GM23338 (cell line): ENCODE data around the gene WDR38. TPM values are rescaled to one million over a fixed set of nuclear protein-coding genes. Genes with fewer than 3 reads are reported as not detected.

Experiments
- ATAC-seq: fragments of 200-7000 bp; cut with Tn5 transposase; 3 replicates; pipeline ENCODE4 v1.9.1; 2020
- DNase-seq: peaks from one replicate; pipeline ENCODE4 v3.0.0-alpha.2; 2015; ENCODE audit warnings: low spot score
- H2AFZ ChIP-seq: fragments of 200-600 bp; sonication (generic); 2 replicates; pipeline ENCODE4 v1.8.0; 2016; ENCODE audit warnings: antibody characterized with exemption, mild to moderate bottlenecking, moderate library complexity
- H3F3A ChIP-seq: fragments of 200-600 bp; sonication (generic); replicated peaks from 2 replicates; pipeline ENCODE4 v1.8.0; 2017; ENCODE audit warnings: antibody characterized with exemption, mixed run types, low read depth
- H3K27ac ChIP-seq: fragments of 200-600 bp; sonication (generic); 2 replicates; pipeline ENCODE4 v1.6.1; 2016; ENCODE audit warnings: low read depth
- H3K27me3 ChIP-seq: fragments of 200-600 bp; sonication (generic); 2 replicates; pipeline ENCODE4 v1.8.0; 2016; ENCODE audit warnings: mild to moderate bottlenecking, mixed run types, moderate library complexity; ENCODE audit not compliant: insufficient read depth
- H3K36me3 ChIP-seq: fragments of 200-600 bp; sonication (generic); 2 replicates; pipeline ENCODE4 v1.8.0; 2016; ENCODE audit warnings: mild to moderate bottlenecking; ENCODE audit not compliant: insufficient read depth
- H3K4me1 ChIP-seq: fragments of 200-600 bp; sonication (generic); 2 replicates; pipeline ENCODE4 v1.8.0; 2016; ENCODE audit warnings: mild to moderate bottlenecking, moderate library complexity; ENCODE audit not compliant: insufficient read depth
- H3K4me2 ChIP-seq: fragments of 200-600 bp; sonication (generic); 2 replicates; pipeline ENCODE4 v1.7.1; 2017; ENCODE audit warnings: mixed run types
- H3K4me3 ChIP-seq: fragments of 200-600 bp; sonication (generic); 2 replicates; pipeline ENCODE4 v1.6.1; 2016; ENCODE audit warnings: mixed run types
- H3K79me2 ChIP-seq: fragments of 200-600 bp; sonication (generic); replicated peaks from 2 replicates; pipeline ENCODE4 v1.8.0; 2017; ENCODE audit warnings: mild to moderate bottlenecking; ENCODE audit not compliant: insufficient read depth
- H3K9me2 ChIP-seq: fragments of 200-600 bp; sonication (generic); 2 replicates; pipeline ENCODE4 v1.8.0; 2017; ENCODE audit not compliant: insufficient read depth
- H4K20me1 ChIP-seq: fragments of 200-600 bp; sonication (generic); replicated peaks from 2 replicates; pipeline ENCODE4 v1.8.0; 2017; ENCODE audit warnings: mild to moderate bottlenecking; ENCODE audit not compliant: insufficient read depth
- H3K27ac Mint-ChIP-seq: 2 replicates; pipeline ENCODE4 v1.8.0; 2020; ENCODE audit warnings: inconsistent platforms, mild to moderate bottlenecking, moderate library complexity, mixed read lengths
- H3K27me3 Mint-ChIP-seq: 3 replicates; pipeline ENCODE4 v1.8.0; 2022; ENCODE audit warnings: low read depth, mild to moderate bottlenecking, moderate library complexity, mixed read lengths, inconsistent platforms; ENCODE audit not compliant: insufficient read depth, poor library complexity
- H3K36me3 Mint-ChIP-seq: 3 replicates; pipeline ENCODE4 v1.8.0; 2021; ENCODE audit warnings: low read depth, mild to moderate bottlenecking, inconsistent platforms, moderate library complexity, mixed read lengths
- H3K4me1 Mint-ChIP-seq: 3 replicates; pipeline ENCODE4 v1.8.0; 2020; ENCODE audit warnings: mild to moderate bottlenecking, inconsistent platforms, mixed read lengths
- H3K4me3 Mint-ChIP-seq: 3 replicates; pipeline ENCODE4 v1.8.0; 2021; ENCODE audit warnings: moderate library complexity, mild to moderate bottlenecking, inconsistent platforms, mixed read lengths
- H3K9me3 Mint-ChIP-seq: 3 replicates; pipeline ENCODE4 v1.8.0; 2020; ENCODE audit warnings: moderate library complexity, mild to moderate bottlenecking, inconsistent platforms, mixed read lengths
- NANOG ChIP-seq: IDR thresholded peaks from 2 replicates; pipeline ENCODE4 v1.6.1; 2016; ENCODE audit warnings: antibody characterized with exemption, borderline replicate concordance
- POLR2AphosphoS5 ChIP-seq: IDR thresholded peaks from 2 replicates; pipeline ENCODE4 v1.6.1; 2016; ENCODE audit warnings: antibody characterized with exemption, low read depth
- ZNF331 ChIP-seq: fragments of 250-450 bp; sonication (Bioruptor Pico); IDR thresholded peaks from 2 replicates; pipeline ENCODE4 v1.5.0; 2020; ENCODE audit warnings: low read depth, mild to moderate bottlenecking, moderate library complexity
- polyA plus RNA-seq: library from polyadenylated mRNA; unstranded; fragments of >200 nt; fragmentation: Nextera tagmentation; extraction: Ambion mirVana; gene quantifications from 2 replicates; pipeline ENCODE4 v1.2.1, GENCODE V29; 2016
- total RNA-seq: library from RNA; depleted of rRNA; stranded (reverse); fragments of >200 nt; shearing (Covaris generic); gene quantifications from 2 replicates; pipeline ENCODE4 v1.2.3, GENCODE V29; 2014
- TF ChIP-seq, protein P1 (sequence below): fragments of 250-450 bp; sonication (Bioruptor Pico); IDR thresholded peaks from 2 replicates; pipeline ENCODE4 v1.5.0; 2020; ENCODE audit warnings: mild to moderate bottlenecking, moderate library complexity

Gene WDR38
- total and polyA plus RNA-seq, 2 experiments from 2014 or later = not detected

DNA sequence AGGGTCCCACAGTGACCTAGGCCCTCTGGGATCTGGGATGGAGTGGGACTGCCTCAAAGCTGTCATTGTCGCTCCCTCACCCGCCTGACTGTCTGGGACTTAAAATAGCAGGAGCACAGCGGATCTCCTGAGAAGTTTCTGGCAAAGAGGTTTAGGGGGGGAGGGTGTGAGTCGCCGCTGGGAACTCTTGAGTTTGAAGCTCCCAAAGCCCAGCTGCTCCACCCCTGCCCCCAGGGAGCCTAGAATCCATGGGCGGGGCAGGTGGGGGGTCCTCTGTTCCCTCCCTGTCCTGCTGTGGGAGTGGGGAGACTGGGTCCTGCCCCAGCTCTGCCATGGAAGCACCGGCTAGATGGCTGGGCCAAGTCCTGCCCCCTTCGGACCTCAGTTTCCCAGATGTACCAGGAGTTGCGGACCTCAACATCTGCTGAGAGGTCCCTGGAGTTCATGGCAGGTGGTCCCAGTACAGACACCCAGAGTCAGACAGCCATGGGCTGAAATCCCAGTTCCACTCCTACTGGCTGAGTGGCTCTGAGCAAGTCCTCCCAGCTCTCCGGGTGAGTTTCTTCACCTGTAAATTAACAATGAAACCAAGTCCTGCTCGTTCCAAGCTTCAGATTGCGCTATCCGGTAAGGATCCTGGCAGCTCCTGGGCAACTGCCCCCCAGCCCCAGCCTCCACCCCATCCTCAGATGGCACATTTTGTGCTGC lies 985 bp upstream of the WDR38 start:
- Histone ChIP-seq H3K36me3 (peaks cover 3% of the 10 kb centered on the region; the same call in 1 of the 2 replicates), H3K4me2 (peak overlapping the region; percentile 76), H3K27ac (no peak overlapping the region), H3F3A (peaks cover 18% of the 10 kb centered on the region), H3K9me2 (no peaks in the 10 kb centered on the region), H4K20me1 (no peaks in the 10 kb centered on the region), H3K4me1 (peaks cover 3% of the 10 kb centered on the region; the same call in 1 of the 2 replicates), H3K79me2 (no peaks in the 10 kb centered on the region), H3K27me3 (no peaks in the 10 kb centered on the region), H3K4me3 (peak overlapping the region; percentile 59), H2AFZ (peak overlapping the region; percentile 95)
- DNase-seq (no peak), ATAC-seq (no peak)
- H3K9me3 Mint-ChIP-seq = no peaks in the 10 kb centered on the region; the same call in 2 of the 3 replicates
- peaks cover 10% of the 10 kb centered on the region for H3K4me1 Mint-ChIP-seq
- peaks cover 17% of the 10 kb centered on the region for H3K27me3 Mint-ChIP-seq
- peak overlapping the region; percentile 73; the same call in 2 of the 3 replicates for H3K4me3 Mint-ChIP-seq
- TF ChIP-seq, protein P1, sequence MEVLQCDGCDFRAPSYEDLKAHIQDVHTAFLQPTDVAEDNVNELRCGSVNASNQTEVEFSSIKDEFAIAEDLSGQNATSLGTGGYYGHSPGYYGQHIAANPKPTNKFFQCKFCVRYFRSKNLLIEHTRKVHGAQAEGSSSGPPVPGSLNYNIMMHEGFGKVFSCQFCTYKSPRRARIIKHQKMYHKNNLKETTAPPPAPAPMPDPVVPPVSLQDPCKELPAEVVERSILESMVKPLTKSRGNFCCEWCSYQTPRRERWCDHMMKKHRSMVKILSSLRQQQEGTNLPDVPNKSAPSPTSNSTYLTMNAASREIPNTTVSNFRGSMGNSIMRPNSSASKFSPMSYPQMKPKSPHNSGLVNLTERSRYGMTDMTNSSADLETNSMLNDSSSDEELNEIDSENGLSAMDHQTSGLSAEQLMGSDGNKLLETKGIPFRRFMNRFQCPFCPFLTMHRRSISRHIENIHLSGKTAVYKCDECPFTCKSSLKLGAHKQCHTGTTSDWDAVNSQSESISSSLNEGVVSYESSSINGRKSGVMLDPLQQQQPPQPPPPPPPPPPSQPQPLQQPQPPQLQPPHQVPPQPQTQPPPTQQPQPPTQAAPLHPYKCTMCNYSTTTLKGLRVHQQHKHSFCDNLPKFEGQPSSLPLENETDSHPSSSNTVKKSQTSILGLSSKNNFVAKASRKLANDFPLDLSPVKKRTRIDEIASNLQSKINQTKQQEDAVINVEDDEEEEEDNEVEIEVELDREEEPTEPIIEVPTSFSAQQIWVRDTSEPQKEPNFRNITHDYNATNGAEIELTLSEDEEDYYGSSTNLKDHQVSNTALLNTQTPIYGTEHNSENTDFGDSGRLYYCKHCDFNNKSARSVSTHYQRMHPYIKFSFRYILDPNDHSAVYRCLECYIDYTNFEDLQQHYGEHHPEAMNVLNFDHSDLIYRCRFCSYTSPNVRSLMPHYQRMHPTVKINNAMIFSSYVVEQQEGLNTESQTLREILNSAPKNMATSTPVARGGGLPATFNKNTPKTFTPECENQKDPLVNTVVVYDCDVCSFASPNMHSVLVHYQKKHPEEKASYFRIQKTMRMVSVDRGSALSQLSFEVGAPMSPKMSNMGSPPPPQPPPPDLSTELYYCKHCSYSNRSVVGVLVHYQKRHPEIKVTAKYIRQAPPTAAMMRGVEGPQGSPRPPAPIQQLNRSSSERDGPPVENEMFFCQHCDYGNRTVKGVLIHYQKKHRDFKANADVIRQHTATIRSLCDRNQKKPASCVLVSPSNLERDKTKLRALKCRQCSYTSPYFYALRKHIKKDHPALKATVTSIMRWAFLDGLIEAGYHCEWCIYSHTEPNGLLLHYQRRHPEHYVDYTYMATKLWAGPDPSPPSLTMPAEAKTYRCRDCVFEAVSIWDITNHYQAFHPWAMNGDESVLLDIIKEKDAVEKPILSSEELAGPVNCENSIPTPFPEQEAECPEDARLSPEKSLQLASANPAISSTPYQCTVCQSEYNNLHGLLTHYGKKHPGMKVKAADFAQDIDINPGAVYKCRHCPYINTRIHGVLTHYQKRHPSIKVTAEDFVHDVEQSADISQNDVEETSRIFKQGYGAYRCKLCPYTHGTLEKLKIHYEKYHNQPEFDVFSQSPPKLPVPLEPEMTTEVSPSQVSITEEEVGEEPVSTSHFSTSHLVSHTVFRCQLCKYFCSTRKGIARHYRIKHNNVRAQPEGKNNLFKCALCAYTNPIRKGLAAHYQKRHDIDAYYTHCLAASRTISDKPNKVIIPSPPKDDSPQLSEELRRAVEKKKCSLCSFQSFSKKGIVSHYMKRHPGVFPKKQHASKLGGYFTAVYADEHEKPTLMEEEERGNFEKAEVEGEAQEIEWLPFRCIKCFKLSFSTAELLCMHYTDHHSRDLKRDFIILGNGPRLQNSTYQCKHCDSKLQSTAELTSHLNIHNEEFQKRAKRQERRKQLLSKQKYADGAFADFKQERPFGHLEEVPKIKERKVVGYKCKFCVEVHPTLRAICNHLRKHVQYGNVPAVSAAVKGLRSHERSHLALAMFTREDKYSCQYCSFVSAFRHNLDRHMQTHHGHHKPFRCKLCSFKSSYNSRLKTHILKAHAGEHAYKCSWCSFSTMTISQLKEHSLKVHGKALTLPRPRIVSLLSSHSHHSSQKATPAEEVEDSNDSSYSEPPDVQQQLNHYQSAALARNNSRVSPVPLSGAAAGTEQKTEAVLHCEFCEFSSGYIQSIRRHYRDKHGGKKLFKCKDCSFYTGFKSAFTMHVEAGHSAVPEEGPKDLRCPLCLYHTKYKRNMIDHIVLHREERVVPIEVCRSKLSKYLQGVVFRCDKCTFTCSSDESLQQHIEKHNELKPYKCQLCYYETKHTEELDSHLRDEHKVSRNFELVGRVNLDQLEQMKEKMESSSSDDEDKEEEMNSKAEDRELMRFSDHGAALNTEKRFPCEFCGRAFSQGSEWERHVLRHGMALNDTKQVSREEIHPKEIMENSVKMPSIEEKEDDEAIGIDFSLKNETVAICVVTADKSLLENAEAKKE (CRISPR knock-in tag) = no peak
- peaks cover 7% of the 10 kb centered on the region for H3K36me3 Mint-ChIP-seq
- no peak overlapping the region for H3K27ac Mint-ChIP-seq

- Mint-ChIP-seq H3K36me3 (peaks cover 21% of the 10 kb centered on the region), H3K4me1 (peaks cover 13% of the 10 kb centered on the region), H3K4me3 (peak overlapping the region; percentile 73; the same call in 2 of the 3 replicates), H3K9me3 (peaks cover 3% of the 10 kb centered on the region; the same call in 1 of the 3 replicates), H3K27me3 (peaks cover 19% of the 10 kb centered on the region), H3K27ac (no peak overlapping the region)
- Histone ChIP-seq H3K4me2 (peak overlapping the region; percentile 76), H3K9me2 (no peaks in the 10 kb centered on the region), H3K27ac (no peak overlapping the region), H3K79me2 (0 out of 2 replicates have a peak, but pooled peaks cover 3% of the 10 kb centered on the region), H3K27me3 (no peaks in the 10 kb centered on the region), H3F3A (peaks cover 32% of the 10 kb centered on the region), H3K36me3 (peaks cover 8% of the 10 kb centered on the region), H4K20me1 (peaks cover 12% of the 10 kb centered on the region; the same call in 1 of the 2 replicates), H2AFZ (peak overlapping the region; percentile 95), H3K4me1 (peaks cover 3% of the 10 kb centered on the region; the same call in 1 of the 2 replicates), H3K4me3 (peak overlapping the region; percentile 59)
- no peak for ATAC-seq
- no peak for DNase-seq
- TF ChIP-seq POLR2AphosphoS5 (no peak), NANOG (no peak), ZNF331 (CRISPR knock-in tag) (no peak)
- TF ChIP-seq, protein P1 (CRISPR knock-in tag) = no peak
Observed at GRCh38 chr9:124853605-124854143, 414 bp downstream of the WDR38 start.
